ELR (cell line): ENCODE measurements around the gene ERBB2.
A peak's percentile ranks its signal among the peaks of the same experiment; 100 is the strongest.

Experiments
- DNase-seq: peaks from one replicate; pipeline ENCODE4 v3.0.0-alpha.2; 2015; ENCODE audit warnings: low read depth

The ERBB2 gene

GRCh38 chr17:39665642-39666224 lies 34.1 kb upstream of the ERBB2 start:
- DNase-seq, result peak; percentile 40

DNA sequence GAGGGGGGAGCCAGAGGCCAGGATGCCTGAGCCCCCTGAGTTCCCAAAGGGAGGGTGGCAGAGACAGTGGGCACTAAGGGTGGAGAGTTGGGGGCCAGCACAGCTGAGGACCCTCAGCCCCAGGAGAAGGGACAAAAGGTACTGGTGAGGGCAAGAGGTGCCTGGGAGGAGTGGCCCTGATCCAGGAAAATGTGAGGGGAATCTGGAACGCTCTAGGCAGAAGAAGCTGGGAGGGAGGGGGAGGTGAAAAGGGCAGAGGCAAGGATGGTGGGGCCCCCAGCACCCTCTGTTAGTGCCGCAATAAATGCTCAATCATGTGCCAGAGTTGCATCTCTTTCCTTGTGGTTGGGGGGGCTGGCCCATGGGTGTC lies 33.6 kb upstream of the ERBB2 start:
- DNase-seq, result no peak

- no peak for DNase-seq
These were observed 33.1 kb upstream of the ERBB2 start for GRCh38 chr17:39666601-39667261.

DNA sequence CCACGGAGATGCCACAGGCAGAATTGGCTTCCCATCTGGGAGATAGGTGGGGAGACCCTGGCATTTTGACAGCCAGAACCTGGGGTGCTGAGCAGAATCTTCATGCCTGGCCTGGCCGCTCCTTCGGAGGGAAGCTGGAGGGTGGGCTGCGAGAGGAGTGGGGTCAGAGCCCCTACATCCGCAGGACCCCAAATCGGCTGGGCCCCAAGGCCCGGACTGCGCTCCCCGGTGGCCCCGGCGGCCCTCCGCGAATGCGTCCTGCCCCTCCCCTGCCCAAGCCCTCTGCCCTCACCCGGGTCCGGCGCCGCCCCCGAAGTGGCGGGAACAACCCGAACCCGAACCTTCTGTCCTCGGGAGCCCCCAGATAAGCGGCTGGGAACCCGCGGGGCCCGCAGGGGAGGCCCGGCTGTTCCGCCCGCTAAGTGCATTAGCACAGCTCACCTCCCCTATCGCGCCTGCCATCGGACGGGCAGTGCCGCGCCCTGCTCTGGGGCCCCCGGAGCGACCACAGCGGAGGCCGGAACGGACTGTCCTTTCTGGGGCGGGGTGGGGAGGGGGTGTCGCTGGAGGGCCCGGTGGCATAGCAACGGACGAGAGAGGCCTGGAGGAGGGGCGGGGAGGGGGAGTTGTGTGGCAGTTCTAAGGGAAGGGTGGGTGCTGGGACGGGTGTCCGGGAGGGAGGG lies 32.5 kb upstream of the ERBB2 start:
- no peak for DNase-seq

DNA sequence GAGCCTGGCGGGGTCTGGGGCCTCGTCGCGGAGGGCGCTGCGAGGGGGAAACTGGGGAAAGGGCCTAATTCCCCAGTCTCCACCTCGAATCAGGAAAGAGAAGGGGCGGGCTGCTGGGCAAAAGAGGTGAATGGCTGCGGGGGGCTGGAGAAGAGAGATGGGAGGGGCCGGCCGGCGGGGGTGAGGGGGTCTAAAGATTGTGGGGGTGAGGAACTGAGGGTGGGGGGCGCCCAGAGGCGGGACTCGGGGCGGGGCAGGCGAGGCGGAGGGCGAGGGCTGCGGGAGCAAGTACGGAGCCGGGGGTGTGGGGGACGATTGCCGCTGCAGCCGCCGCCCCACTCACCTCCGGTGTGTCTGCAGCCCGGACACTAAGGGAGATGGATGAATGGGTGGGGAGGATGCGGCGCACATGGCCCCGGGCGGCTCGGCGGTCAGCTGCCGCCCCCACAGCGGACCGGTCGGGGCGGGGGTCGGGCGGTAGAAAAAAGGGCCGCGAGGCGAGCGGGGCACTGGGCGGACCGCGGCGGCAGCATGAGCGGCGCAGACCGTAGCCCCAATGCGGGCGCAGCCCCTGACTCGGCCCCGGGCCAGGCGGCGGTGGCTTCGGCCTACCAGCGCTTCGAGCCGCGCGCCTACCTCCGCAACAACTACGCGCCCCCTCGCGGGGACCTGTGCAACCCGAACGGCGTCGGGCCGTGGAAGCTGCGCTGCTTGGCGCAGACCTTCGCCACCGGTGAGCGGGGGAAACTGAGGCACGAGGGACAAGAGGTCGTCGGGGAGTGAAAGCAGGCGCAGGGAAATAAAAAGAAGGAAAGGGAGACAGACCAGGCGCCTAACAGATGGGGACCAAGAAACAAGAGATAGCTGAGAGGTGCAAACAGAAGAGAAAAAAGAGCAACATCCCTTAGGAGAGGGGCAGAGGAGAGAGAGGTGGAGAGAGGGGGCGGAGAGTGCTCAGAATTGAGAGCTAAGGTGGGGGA lies 31.6 kb upstream of the ERBB2 start, which contains the start of gene PNMT:
TSS of gene PNMT (plus strand) at position 509 of the 980 bp plus-strand sequence. CDS start at position 532, 23 bp downstream.
- peak; percentile 68 for DNase-seq

DNA sequence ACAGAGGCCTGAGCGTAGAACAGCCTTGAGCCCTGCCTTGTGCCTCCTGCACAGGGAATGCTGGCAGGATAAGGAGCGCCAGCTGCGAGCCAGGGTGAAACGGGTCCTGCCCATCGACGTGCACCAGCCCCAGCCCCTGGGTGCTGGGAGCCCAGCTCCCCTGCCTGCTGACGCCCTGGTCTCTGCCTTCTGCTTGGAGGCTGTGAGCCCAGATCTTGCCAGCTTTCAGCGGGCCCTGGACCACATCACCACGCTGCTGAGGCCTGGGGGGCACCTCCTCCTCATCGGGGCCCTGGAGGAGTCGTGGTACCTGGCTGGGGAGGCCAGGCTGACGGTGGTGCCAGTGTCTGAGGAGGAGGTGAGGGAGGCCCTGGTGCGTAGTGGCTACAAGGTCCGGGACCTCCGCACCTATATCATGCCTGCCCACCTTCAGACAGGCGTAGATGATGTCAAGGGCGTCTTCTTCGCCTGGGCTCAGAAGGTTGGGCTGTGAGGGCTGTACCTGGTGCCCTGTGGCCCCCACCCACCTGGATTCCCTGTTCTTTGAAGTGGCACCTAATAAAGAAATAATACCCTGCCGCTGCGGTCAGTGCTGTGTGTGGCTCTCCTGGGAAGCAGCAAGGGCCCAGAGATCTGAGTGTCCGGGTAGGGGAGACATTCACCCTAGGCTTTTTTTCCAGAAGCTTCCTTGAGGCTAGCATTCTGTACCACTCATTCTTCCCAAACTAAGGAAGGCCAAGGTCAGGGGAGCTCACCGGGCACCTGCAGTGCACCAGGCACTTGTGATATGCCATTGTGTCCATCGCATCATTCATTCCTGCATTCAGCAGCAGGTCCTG lies 29.7 kb upstream of the ERBB2 start:
- DNase-seq, result no peak

DNA sequence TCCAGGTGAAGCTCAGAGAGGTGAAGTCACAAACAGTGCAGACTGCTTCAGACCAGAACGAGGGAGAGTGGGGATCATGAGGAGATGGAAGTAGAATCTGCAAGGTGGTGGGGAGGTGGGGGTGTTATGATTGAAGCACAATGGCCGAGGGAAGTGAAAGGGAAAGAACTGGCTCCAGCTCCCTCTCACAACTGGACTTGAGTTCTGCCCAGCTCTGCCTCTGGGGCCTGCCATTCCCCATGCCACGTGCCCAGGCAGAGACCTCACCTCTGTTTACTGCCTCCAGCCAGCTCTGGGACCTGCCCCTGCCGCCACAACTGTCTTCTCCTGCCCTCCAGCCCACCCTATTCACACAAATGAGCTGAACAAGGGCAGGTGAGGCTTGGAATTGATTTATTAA lies 29.1 kb upstream of the ERBB2 start:
- no peak for DNase-seq

GRCh38 chr17:39671651-39672521 lies 28.0 kb upstream of the ERBB2 start:
- DNase-seq, result peak; percentile 51

DNA sequence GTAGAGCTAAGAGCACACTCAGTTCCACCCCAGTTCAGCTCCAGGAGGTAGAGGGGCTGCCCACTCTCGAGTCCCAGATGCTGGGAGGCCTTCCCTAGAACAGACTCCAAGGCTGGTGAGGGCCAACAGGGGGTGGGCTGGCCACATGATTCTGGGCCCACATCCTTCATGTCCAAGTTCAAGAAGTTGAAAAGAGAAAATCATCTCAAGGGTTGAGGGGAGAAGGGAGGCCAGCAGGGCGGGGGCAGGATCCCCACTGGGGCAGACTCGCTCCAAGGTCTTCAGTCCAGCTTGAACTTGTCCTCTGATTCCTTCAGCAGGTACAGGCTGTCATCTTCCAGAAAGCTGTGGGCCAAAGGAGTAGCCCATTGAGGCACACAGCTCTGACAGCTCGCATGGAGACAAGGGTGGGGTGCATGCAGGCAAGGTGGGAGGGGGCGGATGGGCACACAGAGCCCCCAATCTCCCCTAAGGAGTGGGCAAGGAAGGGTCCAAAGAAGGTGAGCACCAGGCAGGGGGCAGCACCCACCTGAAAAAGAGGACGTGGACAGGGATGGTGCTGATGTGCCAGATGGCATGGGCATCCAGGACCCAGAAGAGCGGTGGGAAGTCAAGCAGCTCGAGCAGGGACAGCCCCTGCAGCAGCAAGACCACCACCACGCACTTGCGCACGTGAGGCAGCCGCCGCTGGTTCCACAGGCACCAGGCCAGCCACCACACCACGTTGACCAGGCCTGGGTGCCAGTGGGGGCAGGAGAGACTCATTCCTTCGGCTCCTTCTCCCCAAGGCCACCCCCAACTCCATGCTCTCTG lies 27.1 kb upstream of the ERBB2 start:
- DNase-seq, result no peak

- no peak for DNase-seq
These were observed 26.4 kb upstream of the ERBB2 start for GRCh38 chr17:39673335-39674081.

DNA sequence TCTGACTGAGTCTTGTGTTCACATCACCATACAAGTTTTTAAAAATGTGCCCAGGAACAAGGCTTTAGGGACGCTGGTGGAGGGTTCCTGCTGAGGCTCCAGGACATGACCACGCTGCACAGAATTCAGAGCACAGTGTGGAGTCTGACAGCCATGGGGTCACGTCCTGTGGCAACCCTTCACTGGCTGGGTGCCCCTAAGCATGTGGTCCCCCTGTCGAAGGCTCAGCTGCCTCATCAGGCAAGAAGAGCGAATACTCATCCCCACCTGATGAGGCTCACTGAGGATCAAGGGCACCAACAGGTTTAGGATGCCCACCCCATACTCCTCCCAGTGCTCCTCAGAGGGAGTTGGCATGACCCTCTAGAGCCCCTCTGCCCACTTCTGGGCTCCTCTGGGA lies 25.7 kb upstream of the ERBB2 start:
- no peak for DNase-seq

GRCh38 chr17:39674702-39675389 lies 25.0 kb upstream of the ERBB2 start:
- DNase-seq, result no peak

DNA sequence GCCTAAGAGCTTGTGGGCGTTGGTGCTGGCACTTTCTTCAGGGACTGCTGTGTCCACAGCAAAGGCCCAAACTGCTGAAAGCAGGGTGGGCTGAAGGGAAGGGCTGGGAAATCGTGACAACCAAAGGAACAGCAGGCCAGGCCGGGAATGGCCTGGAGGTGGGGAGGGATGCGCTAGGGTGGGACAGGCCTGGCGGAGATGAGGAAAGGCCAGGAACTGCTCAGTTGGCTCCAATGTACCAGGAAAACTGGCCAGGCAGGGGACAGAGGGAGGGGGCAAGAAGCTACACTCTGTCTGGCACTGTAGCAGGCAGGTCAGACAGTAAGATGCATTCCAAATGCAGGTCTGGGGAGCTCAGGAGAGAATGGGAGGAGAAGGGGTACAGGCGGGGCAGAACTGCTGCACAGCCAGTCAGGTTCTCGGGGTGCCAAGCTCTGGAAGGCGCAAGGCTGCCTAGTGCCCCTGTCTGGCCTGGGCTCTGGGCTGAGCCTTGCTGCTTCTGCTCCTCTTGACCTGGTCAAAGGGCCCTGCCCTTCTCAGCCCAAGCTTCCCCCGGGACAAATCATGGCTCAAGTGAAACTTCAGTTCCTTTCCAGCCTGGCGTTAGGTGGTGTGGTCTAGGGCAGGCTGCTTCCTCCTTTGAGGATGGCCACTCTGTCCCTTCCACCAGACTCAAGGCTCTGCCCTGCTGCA lies 24.3 kb upstream of the ERBB2 start:
- DNase-seq, result no peak

- DNase-seq, result no peak
These were observed 23.6 kb upstream of the ERBB2 start for GRCh38 chr17:39676198-39676819.

DNA sequence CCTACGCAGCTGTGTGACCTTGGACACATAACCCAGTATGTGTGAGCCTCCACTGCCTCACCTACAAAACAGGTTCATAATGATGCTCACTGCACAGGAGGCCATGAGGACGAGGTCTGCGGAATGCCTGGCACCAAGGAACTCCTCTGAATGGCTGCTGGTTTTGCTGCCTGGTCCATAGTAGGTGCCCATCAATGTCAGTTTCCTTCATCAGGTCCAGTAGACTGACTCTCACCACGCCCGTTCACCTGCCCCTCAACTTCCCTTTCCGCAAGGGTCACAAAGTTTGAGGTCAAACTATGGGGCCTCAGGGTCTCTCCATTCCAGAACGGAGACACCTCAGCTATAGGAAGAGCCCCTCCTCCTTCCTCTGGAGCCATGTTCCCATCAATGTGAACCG lies 22.8 kb upstream of the ERBB2 start:
- no peak for DNase-seq

- DNase-seq, result no peak
These were observed 22.1 kb upstream of the ERBB2 start for GRCh38 chr17:39677542-39678339.
